Erythroblast (primary cell): ENCODE data around the gene TFRC.
"Not testable (repeated sequence)": the region's sequence is repeated elsewhere in the genome, so short reads cannot be mapped to it uniquely, and the experiment has no call there.

ENCODE experiments used
- DNase-seq, 2 experiments: peaks; one replicate each; lab custom pipeline; 2025; lab: John Stamatoyannopoulos, UW
- GATA1 ChIP-seq: IDR thresholded peaks from 2 replicates; pipeline ENCODE4 v1.6.1; 2011; ENCODE audit warnings: low read depth, mild to moderate bottlenecking, control low read depth, low read length, moderate library complexity
- POLR2A ChIP-seq: IDR thresholded peaks from 2 replicates; pipeline ENCODE4 v1.6.1; 2011; ENCODE audit warnings: mild to moderate bottlenecking, low read length

The TFRC gene

DNA sequence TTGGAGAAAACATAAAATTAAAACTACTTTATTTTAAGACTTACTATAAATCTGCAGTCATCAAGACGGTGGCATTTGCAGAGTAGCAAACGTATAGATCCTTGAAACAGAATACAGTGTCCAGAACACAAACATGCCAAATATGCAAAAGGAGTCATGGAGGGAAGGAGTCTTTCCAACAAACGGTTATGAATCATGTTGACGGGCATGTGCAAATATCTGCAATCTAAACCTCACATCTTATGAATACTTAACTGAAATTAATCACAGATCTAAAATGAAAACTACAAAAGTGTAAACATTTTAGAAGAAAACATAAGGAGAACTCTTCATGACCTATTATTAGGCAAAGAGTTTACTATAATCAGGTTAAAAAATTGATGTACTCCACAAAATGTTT lies 69.4 kb downstream of the TFRC start:
- no peak for DNase-seq
- TF ChIP-seq GATA1 (no peak), POLR2A (no peak)

DNA sequence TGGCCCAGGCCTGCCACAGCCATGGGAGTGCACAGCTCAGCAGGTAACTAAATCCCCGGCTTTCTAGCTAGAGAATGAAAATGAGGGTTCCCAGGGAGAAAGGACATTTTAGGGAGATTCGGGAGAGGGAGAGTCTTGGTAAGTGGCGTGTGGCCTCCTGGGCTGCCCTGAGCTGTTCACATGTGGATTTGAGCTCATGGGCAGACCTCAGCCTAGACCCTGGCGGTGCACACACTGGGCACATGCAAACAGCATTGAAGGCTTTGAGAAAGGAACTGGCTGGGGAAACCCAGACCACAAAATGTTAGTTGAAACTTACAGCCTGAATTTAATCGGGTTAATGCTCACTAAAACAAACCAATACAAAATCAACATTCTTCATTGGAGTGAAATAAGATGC lies 72.4 kb downstream of the TFRC start:
- TF ChIP-seq POLR2A (no peak), GATA1 (no peak)

DNA sequence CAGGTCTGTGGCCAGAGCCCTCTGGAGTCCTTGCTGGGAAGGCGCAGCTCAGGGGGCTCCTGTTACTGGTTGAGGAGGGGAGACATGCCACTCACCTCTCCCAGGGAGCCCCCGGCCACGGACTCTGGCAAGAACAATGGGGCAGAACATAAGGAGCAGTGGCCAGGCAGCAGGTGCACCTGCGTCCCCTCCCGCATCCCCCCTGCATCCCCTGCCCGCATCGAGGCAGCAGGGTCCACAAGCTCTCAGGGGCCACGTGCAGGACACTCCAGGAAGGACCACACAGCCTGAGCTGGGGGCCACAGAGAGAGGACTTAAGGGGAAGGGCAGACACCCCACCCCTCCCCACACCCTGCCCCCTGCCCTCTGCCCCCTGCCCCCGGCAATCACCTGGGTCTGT lies 73.0 kb downstream of the TFRC start:
- no peak for DNase-seq
- TF ChIP-seq POLR2A = no peak
- TF ChIP-seq GATA1 = no peak

More for the DNA sequence above, 72.4 kb downstream of the TFRC start:
- DNase-seq = no peak

DNA sequence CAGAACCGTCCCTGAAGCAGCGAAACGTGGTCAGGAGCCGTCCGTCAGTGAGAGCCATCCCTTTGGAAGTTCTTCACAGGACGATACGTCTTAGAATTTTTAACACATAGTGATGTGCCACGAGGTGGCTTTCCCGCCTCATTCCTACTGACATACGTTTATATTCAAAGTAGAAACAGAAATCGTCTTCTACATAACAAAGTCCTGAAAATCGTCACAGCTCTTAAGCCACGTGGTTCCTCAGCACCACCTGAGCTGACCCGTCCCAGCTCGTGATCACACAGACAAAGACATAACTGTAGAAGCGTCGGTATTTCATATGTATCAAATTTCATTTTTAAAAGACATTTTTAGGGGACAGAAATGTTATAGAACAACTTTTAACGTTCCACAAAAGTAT lies 73.5 kb downstream of the TFRC start:
- TF ChIP-seq POLR2A (no peak), GATA1 (no peak)
- no peak for DNase-seq

DNA sequence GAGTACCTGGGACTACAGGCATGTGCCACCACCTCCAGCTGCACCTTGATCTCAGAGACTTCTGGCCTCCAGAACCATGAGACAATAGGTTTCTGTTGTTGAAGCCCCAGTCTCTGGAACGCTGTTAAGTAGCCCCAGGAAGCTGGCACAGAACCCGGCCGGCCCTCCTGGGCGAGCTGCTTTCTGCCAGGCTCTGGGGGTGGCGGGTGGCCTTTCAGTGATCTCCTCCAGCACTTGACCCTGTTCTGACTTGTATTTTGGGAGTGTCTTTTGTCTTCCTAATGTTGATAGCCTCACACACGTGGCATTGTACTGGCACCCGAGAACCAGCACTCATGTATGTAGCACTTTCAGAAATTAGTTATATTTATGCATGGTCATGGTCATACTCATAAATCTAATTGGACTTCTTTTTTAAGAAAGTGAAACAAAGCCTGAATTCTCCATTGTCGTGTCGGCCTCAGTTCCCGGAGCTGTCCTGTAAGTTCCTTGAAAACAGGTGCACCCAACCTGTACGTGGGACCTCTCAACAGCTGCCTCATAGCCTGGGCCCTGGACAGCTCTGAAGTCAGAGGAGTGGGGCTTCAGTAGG lies 74.0 kb downstream of the TFRC start:
- TF ChIP-seq GATA1 (no peak), POLR2A (no peak)
- no peak for DNase-seq

DNA sequence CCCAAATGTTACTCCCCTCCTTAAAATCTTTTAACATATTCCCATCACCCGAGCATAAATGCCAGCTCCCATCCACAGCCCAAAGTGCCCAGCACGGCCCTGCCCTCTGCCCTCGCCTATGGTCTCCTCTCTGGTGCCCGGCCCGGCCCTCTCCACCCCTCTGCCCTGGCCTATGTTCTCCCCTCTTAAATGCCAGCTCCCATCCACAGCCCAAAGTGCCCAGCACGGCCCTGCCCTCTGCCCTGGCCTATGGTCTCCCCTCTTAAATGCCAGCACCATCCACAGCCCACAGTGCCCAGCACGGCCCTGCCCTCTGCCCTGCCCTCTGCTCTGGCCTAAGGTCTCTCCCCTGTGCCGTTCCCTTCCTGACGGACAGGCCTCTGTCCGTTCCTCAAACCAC lies 76.6 kb downstream of the TFRC start:
- not testable (repeated sequence) for DNase-seq

DNA sequence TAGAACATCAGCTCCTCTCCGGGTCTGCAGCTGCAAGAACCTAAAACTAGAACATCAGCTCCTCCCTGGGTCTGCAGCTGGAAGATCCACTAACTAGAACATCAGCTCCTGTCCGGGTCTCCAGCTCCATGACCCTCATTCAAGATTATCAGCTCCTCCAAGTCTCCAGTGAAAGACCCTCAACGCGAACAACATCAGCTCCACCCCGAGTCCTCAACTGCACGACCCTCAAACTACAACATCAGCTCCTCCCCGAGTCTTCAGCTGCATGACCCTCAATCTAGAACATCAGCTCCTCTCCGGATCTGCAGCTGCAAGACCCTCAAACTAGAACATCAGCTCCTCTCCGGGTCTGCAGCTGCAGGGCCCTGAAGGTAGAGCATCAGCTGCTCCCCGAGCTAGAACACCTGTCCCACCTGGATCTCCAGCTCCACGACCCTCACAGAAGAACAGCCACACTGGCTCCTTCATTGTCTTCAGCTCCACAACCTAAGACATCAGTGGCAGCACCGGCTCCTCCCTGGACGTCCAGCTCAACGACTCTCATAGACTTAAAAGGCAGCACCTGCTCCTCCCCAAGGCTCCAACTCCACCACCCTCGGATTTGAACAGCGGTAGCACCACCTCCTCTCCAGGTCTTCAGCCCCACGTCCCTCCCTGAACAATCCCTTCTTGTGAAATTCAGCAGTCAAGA lies 77.4 kb downstream of the TFRC start:
- not testable (repeated sequence) for DNase-seq

DNA sequence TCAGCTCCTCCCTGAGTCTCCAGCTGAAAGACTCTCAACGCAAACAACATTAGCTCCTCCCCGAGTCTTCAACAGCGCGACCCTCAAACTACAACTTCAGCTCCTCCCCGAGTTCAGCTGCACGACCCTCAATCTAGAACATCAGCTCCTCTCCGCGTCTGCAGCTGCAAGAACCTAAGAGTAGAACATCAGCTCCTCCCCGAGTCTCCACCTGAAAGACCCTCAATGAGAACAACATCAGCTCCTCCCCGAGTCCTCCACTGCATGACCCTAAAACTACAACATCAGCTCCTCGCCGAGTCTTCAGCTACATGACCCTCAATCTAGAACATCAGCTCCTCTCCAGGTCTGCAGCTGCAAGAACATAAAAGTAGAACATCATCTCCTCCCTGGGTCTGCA lies 78.3 kb downstream of the TFRC start:
- no peak for DNase-seq
- TF ChIP-seq GATA1 (no peak), POLR2A (no peak)

DNA sequence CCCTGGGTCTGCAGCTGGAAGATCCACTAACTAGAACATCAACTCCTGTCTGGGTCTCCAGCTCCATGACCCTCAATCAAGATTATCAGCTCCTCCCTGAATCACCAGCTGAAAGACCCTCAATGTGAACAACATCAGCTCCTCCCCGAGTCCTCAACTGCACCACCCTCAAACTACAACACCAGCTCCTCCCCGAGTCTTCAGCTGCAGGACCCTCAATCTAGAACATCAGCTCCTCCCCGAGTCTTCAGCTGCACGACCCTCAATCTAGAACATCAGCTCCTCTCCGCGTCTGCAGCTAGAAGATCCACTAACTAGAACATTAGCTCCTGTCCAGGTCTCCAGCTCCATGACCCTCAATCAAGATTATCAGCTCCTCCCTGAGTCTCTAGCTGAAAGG lies 79.2 kb downstream of the TFRC start:
- DNase-seq = not testable (repeated sequence)

DNA sequence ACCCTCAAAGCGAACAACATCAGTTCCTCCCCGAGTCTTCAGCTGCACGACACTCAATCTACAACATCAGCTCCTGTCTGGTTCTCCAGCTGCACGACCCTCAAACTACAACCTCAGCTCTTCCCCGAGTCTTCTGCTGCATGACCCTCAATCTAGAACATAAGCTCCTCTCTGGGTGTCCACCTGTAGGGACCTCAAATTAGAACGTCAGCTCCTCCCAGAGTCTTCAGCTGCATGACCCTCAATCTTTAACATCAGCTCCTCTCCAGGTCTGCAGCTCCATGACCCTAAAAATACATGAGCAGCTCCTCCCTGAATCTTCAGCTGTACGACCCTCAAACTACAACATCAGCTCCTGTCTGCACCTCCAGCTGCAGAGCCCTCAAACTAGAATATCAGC lies 80.7 kb downstream of the TFRC start:
- DNase-seq = not testable (repeated sequence)

DNA sequence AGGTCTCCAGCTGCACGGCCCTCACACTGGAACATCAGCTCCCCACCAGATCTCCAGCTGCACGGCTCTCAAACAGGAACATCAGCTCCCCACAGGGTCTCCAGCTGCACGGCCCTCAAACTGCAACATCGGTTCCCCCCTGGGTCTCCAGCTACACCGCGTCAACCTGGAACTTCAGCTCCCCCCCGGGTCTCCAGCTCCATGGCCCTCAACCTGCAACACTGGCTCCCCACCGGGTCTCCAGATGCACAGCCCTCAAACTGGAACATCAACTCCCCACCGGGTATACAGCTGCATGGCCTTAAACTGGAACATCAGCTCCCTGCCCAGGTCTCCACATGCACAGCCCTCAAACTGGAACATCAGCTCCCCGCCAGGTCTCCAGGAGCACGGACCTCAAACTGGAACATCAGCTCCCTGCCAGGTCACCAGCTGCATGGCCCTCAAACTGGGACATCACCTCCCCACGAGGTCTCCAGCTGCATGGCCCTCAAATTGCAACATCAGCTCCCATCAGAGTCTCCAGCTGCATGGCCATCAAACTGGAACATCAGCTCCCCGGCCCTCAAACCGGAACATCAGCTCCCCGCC lies 81.4 kb downstream of the TFRC start:
- not testable (repeated sequence) for DNase-seq

DNA sequence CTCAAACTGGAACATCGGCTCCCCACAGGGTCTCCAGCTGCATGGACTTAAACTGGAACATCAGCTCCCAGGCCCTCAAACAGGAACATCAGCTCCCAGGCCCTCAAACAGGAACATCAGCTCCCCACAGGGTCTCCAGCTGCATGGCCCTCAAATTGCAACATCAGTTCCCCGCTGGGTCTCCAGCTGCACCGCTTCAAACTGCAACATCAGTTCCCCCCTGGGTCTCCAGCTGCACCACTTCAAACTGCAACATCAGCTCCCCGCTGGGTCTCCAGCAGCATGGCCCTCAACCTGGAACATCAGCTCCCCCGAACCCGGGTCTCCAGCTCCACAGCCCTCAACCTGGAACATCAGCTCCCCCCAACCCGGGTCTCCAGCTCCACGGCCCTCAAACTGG lies 82.0 kb downstream of the TFRC start:
- no peak for DNase-seq
- TF ChIP-seq GATA1 (no peak), POLR2A (no peak)
